GM18909 (cell line): ENCODE data around the gene RAD23B.

Source experiments
- ATAC-seq: cut with Tn5 transposase; IDR thresholded peaks from one replicate; pipeline ENCODE4 v1.9.1; 2021; ENCODE audit warnings: mild to moderate bottlenecking; ENCODE audit not compliant: unreplicated experiment, poor library complexity

RAD23B gene

DNA sequence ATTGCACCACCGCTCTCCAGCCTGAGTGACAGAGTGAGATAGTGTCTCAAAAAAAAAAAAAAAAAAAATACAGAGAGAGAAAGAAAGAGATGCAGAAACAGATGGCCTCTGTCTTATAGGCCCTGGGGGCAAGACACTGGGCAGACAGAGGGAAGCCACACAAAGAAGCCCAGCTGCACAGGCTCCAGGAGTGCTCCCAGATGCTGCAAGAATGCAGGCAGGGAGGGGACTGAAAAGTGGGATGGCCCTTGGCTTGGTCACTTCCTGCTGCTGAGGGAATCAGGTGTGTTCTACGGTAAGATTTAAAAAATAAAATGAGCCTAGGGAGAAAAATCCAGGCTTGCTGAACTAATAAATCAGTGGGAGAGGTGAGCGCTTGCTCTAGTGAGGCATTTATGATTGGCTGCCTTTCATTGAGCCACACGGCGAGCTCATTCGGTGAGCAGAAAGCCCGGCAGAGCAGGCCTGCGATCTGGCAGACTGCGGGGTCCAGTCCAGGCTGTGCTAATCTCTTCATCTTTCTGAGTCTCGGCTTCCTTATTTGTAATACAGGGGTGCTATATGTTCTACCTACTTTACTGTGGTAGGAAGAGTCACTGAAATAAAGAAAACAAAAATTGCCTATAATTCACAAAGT, 80.6 kb downstream of the RAD23B start:
- no peak for ATAC-seq

DNA sequence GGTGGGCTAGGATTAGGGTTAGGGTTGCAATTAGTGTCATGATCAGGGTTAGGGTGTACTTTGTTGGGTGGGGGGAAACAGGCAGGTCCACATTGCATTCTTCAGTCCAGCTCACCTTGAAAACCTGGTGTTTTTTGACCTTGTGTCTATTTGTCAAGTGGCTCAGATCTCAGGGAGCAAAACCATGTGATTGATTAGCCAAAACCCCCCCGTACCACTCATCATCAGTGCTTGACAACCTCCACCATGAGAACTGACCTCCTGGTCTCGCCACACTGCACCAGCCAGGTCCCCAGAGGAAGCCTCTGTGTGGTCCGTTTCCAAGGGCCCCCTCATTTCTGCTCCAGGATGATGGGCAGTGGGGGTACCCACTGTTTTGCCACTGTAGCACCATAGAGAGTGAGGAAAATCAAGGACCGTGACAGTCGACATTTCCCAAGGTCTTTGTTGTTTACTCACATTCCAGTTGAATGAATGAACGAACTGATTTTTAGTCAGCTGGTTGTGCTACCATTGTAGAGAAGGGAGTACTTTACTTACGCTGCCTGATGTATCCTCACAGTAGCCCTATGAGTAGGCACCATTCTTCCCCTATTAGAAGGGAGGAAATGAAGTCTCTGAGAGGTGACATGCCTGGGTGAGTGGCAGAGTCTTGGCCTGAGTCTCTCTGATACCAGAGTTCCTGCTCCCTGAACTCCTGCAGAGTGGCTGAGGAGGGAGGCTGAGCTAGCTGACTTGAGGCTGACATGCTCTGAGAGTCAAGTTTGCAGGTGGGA, 84.8 kb downstream of the RAD23B start:
- no peak for ATAC-seq

DNA sequence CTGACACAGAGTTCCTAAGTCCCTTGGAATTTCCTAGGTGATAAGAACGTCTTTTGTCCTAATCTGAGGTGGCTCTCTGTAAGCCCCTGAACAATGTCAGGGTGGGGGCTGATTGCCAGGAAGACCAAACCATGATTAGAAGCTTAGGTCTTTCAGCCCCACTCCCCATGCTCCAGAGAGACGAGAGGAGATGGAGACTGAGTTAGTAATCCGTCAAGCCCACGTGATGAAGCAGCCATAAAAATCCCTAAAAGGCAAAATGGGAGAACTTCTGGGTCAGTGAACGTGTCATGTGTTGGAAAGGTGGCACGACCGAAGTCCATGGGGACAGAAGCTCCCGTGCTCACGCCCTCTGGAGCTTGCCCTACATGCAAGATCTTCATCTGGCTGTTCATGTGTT, 85.6 kb downstream of the RAD23B start:
- ATAC-seq, result no peak

DNA sequence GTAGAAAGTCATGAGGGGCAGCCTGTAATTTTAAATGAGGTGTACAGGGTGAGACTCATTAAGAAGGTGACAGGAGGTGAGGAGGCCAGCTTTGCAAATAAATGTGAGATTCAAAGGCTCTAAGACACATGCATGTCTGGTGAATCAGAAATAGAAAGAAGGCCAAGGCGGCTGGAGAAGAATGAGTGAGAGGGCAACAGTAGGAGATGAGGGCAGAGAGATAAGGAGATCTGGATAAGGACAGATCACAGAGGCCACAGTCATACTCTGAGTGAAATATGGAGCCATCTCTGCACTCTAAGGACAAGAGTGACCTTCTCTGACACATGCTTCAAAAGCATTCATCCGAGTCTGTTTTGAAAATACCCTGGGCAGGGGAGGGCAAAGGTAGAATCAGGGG, 90.7 kb downstream of the RAD23B start:
- ATAC-seq, result no peak

DNA sequence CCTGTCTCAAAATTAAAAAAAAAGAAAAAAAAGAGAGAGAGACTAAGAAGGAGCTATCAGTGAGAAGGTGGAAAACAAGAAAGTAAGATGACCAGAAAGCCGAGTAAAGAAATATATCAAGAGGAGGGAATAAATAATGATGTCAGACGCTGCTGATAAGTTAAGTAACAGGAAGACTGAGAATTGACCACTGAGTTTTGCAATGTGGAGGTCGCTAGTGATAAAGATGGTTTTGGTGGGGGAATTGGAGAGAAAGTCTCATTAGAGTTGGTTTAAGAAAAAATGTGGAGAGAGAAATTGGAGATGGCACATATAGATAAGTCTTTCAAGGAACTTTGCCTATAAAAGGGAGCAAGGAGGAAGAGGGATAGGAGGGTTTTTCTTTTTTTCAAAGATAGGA, 91.9 kb downstream of the RAD23B start:
- no peak for ATAC-seq

DNA sequence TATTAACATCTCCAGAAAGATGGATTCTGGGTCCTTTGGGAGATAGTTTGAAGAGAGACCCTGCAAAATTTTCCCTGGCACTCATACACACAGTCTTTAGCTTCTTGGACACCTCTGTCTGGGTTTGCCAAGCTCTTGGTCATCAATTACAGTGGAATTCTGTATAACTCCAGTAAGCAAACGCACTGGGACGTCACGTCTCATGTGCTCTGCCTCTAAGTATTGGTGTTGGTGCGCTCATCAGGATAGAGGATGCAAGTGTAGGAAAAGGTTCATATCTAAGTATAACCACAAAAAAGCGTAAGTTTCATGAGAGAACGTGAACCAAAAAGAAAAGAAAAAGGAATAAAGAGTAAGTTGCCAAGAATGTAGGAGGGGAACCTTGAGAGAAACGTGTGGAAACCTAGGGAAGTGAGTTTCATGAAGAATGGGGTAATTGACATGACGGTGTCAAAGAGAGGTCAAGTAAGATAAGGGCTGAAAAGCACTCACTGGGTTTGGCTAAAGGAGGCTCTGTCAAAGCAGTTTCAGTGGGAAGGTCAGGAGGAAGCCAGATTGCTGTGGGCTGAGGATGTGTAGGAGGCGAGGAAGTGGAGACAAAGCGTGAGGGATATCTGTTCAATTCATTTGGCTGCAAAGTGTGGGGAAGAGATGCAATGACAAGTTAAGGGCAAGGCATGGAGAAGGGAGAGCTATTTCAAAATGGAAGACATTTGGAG, 92.7 kb downstream of the RAD23B start:
- ATAC-seq, result no peak

DNA sequence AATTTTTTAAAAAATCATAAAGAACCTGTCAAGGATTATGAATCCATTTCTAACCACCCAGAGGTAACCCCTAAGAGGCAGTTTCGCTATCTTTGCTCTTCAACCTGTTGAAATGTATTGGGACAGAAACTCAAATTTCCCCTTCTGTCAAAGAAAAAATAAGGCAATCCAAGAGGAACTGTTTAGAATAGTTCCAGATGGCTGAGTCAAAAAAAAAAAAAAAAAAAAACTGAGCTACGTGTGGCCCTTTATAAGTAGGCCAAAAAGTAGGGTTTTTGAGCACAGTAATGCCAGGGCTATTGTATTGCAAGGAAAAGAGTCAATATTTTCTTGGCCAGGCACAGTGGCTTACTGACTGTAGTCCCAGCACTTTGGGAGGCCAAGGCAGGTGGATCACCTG, 94.9 kb downstream of the RAD23B start:
- ATAC-seq, result no peak
